ENCODE measurements around the gene TENT4A.
A peak's percentile ranks its signal among the peaks of the same experiment; 100 is the strongest.

The TENT4A gene

GRCh38 chr5:6701491-6701890 is 11.7 kb upstream of the TENT4A start:
- Mint-ChIP-seq H3K27ac (no peak overlapping the region), H3K4me1 (no peaks in the 10 kb centered on the region), H3K4me3 (no peak overlapping the region), H3K9me3 (no peaks in the 10 kb centered on the region), H3K36me3 (ENCODE audit: low read depth) (no peaks in the 10 kb centered on the region), H3K27me3 (ENCODE audit: low read depth) (peaks cover 31% of the 10 kb centered on the region)
- no peak for TF ChIP-seq CTCF (IDR thresholded peaks at IDR 0.05; ENCODE audit: unreplicated experiment in 3 of 3)

GRCh38 chr5:6702633-6703032 is 10.6 kb upstream of the TENT4A start:
- Mint-ChIP-seq H3K36me3 (ENCODE audit: low read depth) (no peaks in the 10 kb centered on the region), H3K27ac (no peak overlapping the region), H3K4me1 (no peaks in the 10 kb centered on the region), H3K9me3 (no peaks in the 10 kb centered on the region), H3K4me3 (no peak overlapping the region), H3K27me3 (ENCODE audit: low read depth) (peaks cover 27% of the 10 kb centered on the region)
- no peak for TF ChIP-seq CTCF (IDR thresholded peaks at IDR 0.05; ENCODE audit: unreplicated experiment in 3 of 3)

- TF ChIP-seq CTCF (IDR thresholded peaks at IDR 0.05; ENCODE audit: unreplicated experiment in 3 of 3): no peak
- peaks cover 26% of the 10 kb centered on the region for H3K27me3 Mint-ChIP-seq (ENCODE audit: low read depth)
- no peaks in the 10 kb centered on the region for H3K36me3 Mint-ChIP-seq (ENCODE audit: low read depth)
- no peaks in the 10 kb centered on the region for H3K9me3 Mint-ChIP-seq
- H3K27ac Mint-ChIP-seq: peak overlapping the region in 1 of 3 experiments; percentile 29
- H3K4me3 Mint-ChIP-seq: no peak overlapping the region
- H3K4me1 Mint-ChIP-seq: no peaks in the 10 kb centered on the region
Measured at GRCh38 chr5:6703806-6704205, 9.4 kb upstream of the TENT4A start.

GRCh38 chr5:6704361-6704851 is 8.8 kb upstream of the TENT4A start:
- Mint-ChIP-seq H3K27ac (peak overlapping the region in 1 of 3 experiments; percentile 29), H3K36me3 (ENCODE audit: low read depth) (no peaks in the 10 kb centered on the region), H3K9me3 (no peaks in the 10 kb centered on the region), H3K4me1 (no peaks in the 10 kb centered on the region), H3K4me3 (no peak overlapping the region), H3K27me3 (ENCODE audit: low read depth) (peaks cover 26% of the 10 kb centered on the region)
- TF ChIP-seq CTCF (IDR thresholded peaks at IDR 0.05; ENCODE audit: unreplicated experiment in 3 of 3): no peak

GRCh38 chr5:6705088-6705487 is 8.1 kb upstream of the TENT4A start:
- H3K4me3 Mint-ChIP-seq: no peak overlapping the region
- H3K36me3 Mint-ChIP-seq (ENCODE audit: low read depth): no peaks in the 10 kb centered on the region
- H3K27ac Mint-ChIP-seq: no peak overlapping the region
- no peaks in the 10 kb centered on the region for H3K4me1 Mint-ChIP-seq
- no peak for TF ChIP-seq CTCF (IDR thresholded peaks at IDR 0.05; ENCODE audit: unreplicated experiment in 3 of 3)
- no peaks in the 10 kb centered on the region for H3K9me3 Mint-ChIP-seq
- H3K27me3 Mint-ChIP-seq (ENCODE audit: low read depth): peaks cover 26% of the 10 kb centered on the region

- H3K4me1 Mint-ChIP-seq: no peaks in the 10 kb centered on the region
- TF ChIP-seq CTCF (IDR thresholded peaks at IDR 0.05; ENCODE audit: unreplicated experiment in 3 of 3): no peak
- no peak overlapping the region for H3K4me3 Mint-ChIP-seq
- H3K9me3 Mint-ChIP-seq: no peaks in the 10 kb centered on the region
- peaks cover 22% of the 10 kb centered on the region for H3K27me3 Mint-ChIP-seq (ENCODE audit: low read depth)
- no peaks in the 10 kb centered on the region for H3K36me3 Mint-ChIP-seq (ENCODE audit: low read depth)
- no peak overlapping the region for H3K27ac Mint-ChIP-seq
Measured at GRCh38 chr5:6705959-6706358, 7.3 kb upstream of the TENT4A start.
